Measurements from ENCODE around the gene PCTP. TPM values are rescaled to one million over a fixed set of nuclear protein-coding genes. Genes with fewer than 3 reads are reported as not detected.

The PCTP gene
- total and polyA plus RNA-seq, 9 of the 15 experiments (the other 6 are each of a cell fraction or from before 2014, with no cell fraction given) = 10.9 to 62.3 (median 41.2) TPM

DNA sequence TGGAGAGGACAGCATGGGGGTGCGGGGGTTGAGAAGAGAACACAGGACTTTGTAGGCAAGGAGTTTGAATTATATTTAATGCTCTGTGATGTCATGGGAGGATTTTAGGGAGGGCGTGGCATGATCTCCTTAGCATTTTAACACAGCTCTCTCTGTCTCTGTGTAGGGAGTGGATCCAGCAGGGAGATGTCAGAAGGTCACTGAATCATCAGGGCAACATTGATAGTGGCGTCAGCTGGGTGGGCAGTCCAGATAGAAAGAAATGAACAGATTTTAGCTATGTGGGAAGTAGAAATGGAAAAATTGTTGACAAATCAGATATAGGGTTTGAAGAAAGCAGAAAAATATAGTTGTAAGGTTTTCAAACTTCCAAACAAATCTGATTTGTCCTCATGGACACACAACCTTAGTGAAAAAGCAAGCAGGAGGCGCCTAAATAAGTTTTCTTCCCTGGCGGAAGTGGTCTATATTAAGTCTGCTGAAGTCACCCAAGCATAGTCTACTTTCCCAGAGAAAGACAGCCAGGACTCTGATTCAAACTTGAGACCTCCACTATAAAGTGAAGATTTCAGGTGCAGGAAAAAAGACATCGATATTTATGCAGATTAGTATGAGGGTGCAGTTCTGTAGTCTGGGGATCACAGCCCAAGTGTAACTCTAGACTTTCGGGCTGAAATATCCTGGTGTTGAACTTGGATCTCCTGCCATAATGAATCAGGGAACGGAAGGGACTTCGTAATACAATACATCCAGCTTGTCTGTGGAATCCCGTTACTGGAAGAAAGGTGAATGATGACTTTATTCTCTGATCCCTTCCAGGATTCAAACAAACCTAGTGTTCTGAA lies 10.1 kb upstream of the PCTP start (continued):
- TF ChIP-seq ARID1B (IDR thresholded peaks at IDR 0.05) = peak; percentile 52
- TF ChIP-seq KDM1A (IDR thresholded peaks at IDR 0.05) = peak; percentile 83 to 89
- TF ChIP-seq SMAD3 (CRISPR knock-in tag; conservative IDR thresholded peaks at IDR 0.05) = no peak
- peak; percentile 80 for TF ChIP-seq CBFA2T3 (IDR thresholded peaks at IDR 0.05)
- TF ChIP-seq CSDE1 (IDR thresholded peaks at IDR 0.05) = no peak
- peak; percentile 44; the same call in 1 of the 2 replicates for TF ChIP-seq SMARCE1 (IDR thresholded peaks at IDR 0.05)
- TF ChIP-seq RCOR1 (IDR thresholded peaks at IDR 0.05; ENCODE audit: borderline replicate concordance in 1 of 2, low read depth in 2 of 2, low read length in 2 of 2) = peak; percentile 53 to 84; a peak in 3 of 4 replicates
- no peak for TF ChIP-seq ATF1 (CRISPR knock-in tag; IDR thresholded peaks at IDR 0.05)
- 0 out of 2 replicates have a peak, but pooled peaks have one; percentile 14 for TF ChIP-seq ATF1 (tag; IDR thresholded peaks at IDR 0.05)
- TF ChIP-seq TAL1 (IDR thresholded peaks at IDR 0.05) = peak; percentile 35; the same call in 1 of the 2 replicates
- TF ChIP-seq SMAD2 (IDR thresholded peaks at IDR 0.05; ENCODE audit: low read depth, low read length) = no peak
- TF ChIP-seq JUND (IDR thresholded peaks at IDR 0.05; ENCODE audit: borderline replicate concordance, low read depth, low read length) = peak; percentile 60; the same call in 1 of the 2 replicates
- TF ChIP-seq JUND (tag; IDR thresholded peaks at IDR 0.05; ENCODE audit: borderline replicate concordance, low read depth, low read length) = peak; percentile 45; the same call in 1 of the 3 replicates

- intact Hi-C loops (cut with micrococcal nuclease) (no loop called here), in situ Hi-C loops (cut with MboI) (no loop called here)
- Histone ChIP-seq H3K36me3 (ENCODE audit: control insufficient read depth, insufficient read depth, low read length) (no peaks in the 10 kb centered on the region), H2AFZ (ENCODE audit: low read depth, low read length) (no peak overlapping the region), H3K4me2 (ENCODE audit: insufficient read depth, low read length) (no peak overlapping the region), H3K9me3 (replicated peaks; ENCODE audit: control insufficient read depth, insufficient read depth, low read depth, low read length) (no peaks in the 10 kb centered on the region), H3K79me2 (ENCODE audit: control insufficient read depth, insufficient read depth, low read length) (no peaks in the 10 kb centered on the region), H3K9ac (ENCODE audit: insufficient read depth in 1 of 2, low read depth in 2 of 2, low read length in 2 of 2) (no peak overlapping the region), H3K27me3 (ENCODE audit: control insufficient read depth in 2 of 2, insufficient read depth in 2 of 2, low read length in 2 of 2) (no peaks in the 10 kb centered on the region), H3K4me3 (no peak overlapping the region), H3K4me1 (replicated peaks in 1 of 2; ENCODE audit: control insufficient read depth in 2 of 2, insufficient read depth in 2 of 2, low read length in 2 of 2) (peaks cover 25 to 29% of the 10 kb centered on the region in 2 experiments), H3K27ac (ENCODE audit: extremely low read depth, low read depth, low read length) (no peak overlapping the region), H4K20me1 (replicated peaks; ENCODE audit: control insufficient read depth, insufficient read depth, low read length) (no peaks in the 10 kb centered on the region), H3K9me1 (ENCODE audit: control insufficient read depth, insufficient read depth, low read length) (no peaks in the 10 kb centered on the region)
- ATAC-seq = no peak
- 63% methylated on average over 3 of the region's 3 CpGs for WGBS (ENCODE audit: insufficient coverage, low coverage, missing lambda C conversion rate)
- no peak for DNase-seq (ENCODE audit: extremely low read depth in 1 of 4, low spot score in 3 of 4)
- ChIA-PET CTCF (ENCODE audit: low intra/inter-chr PET ratio) (no interaction called here), POLR2A (interaction anchor here (0.6 kb wide), 1 partner anchor 10 kb away, joined by 4 read pairs; the partner anchor contains the start of gene PCTP)
- no peak for FAIRE-seq
- no TSS peak for BruUV-seq (replicated peaks)
- no peak for TF ChIP-seq ESRRB (CRISPR knock-in tag; IDR thresholded peaks at IDR 0.05; ENCODE audit: borderline replicate concordance)
- no peak for TF ChIP-seq BHLHE40 (IDR thresholded peaks at IDR 0.05; ENCODE audit: low read length)
- no peak for TF ChIP-seq RBM14 (IDR thresholded peaks at IDR 0.05; ENCODE audit: borderline replicate concordance, insufficient read depth, low read depth, low read length)
- TF ChIP-seq E4F1 (CRISPR knock-in tag; IDR thresholded peaks at IDR 0.05; ENCODE audit: borderline replicate concordance) = no peak
Measured at GRCh38 chr17:55741356-55741700, 9.5 kb upstream of the PCTP start.
